CD4-positive, alpha-beta T cell treated with Interleukin-2 at 100 ng/mL for 4 hours (primary cell): ENCODE measurements around the gene PTCD3.
A peak's percentile ranks its signal among the peaks of the same experiment; 100 is the strongest.

Experiments used
- DNase-seq: peaks from one replicate; pipeline ENCODE4 v3.0.0-alpha.2; 2020; ENCODE audit warnings: low spot score

The PTCD3 gene

GRCh38 chr2:86105969-86106945 lies at the start of gene PTCD3:
TSS of gene PTCD3 (plus strand) at chr2:86106235. CDS start at chr2:86106248, 13 bp downstream.
- DNase-seq = peak; percentile 92

DNA sequence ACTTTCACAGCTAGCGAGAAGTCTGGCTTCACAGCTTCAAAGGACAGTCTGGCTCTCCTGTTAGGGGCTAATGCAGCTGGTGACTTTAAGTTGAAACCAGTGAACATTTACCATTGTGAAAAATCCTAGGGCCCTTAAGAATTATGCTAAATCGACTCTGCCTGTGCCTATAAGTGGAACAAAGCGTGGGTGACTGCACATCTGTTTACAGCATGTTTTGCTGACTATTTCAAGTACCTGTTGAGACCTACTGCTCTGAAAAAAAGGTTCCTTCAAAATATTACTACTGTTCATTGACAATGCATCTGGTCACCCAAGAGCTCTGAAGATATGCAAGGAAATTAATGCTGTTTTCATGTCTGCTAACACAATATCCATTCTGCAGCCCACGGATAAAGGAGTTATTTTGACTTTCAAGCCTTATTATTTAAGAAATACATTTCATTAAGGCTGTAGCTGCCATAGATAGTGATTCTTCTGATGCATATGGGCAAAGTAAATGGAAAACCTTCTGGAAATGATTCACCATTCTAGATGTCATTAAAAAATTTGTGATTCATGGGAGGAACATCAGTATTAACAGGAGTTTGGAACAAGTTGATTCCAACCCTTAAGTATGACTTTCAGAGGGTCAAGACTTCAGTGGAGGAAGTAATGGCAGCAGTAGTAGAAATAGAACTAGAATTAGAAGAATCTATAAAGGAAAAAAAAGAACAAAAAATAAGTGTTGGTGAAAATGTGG lies 49.3 kb upstream of the PTCD3 start:
- DNase-seq = no peak

- no peak for DNase-seq
Measured at GRCh38 chr2:86062043-86062442, 44.0 kb upstream of the PTCD3 start.

DNA sequence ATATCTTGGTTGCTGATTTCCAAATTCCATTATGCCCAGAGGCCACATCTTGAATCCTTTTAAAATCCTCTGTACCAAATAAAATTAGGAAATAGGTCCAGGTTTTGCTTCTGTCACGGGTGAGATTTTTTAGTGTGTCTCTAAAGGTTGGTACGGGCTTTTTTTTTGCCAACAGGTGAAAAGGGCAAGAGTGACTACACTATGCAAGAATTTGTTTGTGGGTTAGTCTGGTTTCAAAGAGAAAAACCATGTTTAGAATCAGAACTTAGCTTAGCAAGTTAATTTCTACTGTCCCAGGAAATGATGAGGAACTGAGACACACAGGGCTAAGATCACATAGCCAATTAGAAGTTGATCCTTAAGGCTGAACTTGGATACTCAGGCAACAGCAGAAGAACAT lies 42.0 kb upstream of the PTCD3 start:
- no peak for DNase-seq

GRCh38 chr2:86065512-86065911 lies 40.5 kb upstream of the PTCD3 start:
- no peak for DNase-seq

- DNase-seq = no peak
Measured at GRCh38 chr2:86066007-86066578, 39.9 kb upstream of the PTCD3 start.

GRCh38 chr2:86066915-86067314 lies 39.1 kb upstream of the PTCD3 start:
- DNase-seq = no peak

DNA sequence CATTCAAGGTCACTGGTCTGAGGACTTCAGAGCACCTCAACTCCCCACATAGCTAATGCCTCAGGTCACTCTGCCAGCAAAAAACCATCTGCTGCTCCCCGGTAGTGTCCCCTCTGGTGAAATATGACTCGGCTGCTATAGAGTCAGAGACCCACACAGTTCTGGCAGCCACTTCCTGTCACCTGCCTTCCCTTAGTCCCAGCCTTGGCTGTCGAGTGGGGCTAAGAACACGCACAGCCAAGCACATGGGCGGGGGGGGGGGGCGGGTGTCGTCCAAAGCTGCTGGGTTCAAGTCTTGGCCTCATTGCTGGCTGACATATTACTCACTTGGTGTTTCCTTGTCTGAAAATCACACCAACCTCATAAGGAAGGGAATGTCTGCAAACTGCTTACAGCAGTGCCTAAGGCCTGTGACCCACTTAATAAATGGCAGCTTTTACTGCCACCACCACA lies 37.9 kb upstream of the PTCD3 start:
- peak; percentile 58 for DNase-seq

GRCh38 chr2:86068648-86069047 lies 37.4 kb upstream of the PTCD3 start:
- no peak for DNase-seq

DNA sequence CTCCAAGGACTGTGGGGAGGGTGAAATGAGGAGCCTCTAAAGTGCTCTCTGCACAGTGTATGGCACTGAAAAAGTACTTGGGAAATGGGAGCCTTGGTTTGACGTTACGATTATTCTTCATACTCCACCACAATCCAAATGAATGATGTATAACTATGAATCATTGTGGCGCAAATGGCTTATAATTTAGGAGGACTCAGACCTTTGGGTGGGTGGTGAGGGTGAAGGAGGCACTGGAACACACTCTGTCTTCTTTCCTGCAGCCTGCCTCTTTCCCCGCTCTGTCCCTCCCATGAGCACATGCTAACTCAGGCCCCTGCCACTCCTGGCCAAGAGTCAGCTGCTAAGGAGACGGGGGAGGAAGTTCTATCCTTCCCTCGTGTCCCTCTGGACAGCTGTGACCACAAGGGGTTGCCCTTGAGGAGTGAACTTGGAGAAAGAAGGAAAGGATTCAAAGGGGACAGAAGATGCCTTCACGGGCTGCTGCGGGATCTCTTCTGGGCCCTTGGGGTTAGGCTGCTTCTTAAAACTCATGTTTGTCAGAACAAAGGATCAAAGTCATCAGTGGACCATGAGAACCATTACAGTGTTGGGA lies 36.8 kb upstream of the PTCD3 start:
- no peak for DNase-seq

GRCh38 chr2:86069783-86070339 lies 36.2 kb upstream of the PTCD3 start:
- DNase-seq = no peak

DNA sequence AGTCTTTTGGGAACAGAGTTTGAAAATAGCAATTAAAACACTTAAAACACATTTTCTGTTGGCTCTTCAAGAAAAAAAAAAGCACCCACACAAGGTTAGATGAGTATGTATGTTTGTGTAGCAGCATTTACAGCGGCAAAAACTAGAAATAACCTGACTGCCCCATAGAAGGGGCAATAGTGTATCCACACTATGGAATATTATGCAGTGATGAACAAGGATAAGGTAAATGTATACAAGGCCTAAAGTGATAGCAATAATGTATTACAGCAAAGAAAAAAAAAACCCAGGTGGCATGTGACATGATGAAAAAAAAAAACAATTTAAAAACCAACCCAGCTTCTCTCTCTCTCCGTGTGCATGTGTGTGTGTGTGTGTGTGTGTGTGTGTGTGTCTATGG lies 35.2 kb upstream of the PTCD3 start:
- DNase-seq = no peak

GRCh38 chr2:86072271-86072858 lies 33.7 kb upstream of the PTCD3 start:
- DNase-seq = no peak

DNA sequence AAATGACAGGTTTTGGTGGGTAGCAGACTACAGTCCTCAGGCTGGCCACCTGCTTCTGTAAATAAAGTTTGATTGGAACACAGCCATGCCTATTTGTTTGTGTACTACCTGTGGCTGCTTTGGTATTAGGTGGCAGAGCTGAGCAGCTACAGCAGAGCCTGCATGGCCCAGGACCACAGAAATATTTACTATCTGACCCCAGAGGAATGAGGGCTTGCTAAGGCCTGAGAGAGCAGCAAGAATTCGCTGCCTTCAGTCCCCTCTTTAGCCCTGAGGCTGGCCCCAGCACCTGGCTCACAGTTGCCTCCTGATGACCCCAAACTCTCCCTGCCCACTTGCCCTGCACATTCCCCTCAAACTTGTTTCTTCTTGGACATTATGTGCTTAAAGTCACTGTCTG lies 32.8 kb upstream of the PTCD3 start:
- DNase-seq = no peak

- DNase-seq = no peak
Measured at GRCh38 chr2:86074256-86074655, 31.8 kb upstream of the PTCD3 start.

DNA sequence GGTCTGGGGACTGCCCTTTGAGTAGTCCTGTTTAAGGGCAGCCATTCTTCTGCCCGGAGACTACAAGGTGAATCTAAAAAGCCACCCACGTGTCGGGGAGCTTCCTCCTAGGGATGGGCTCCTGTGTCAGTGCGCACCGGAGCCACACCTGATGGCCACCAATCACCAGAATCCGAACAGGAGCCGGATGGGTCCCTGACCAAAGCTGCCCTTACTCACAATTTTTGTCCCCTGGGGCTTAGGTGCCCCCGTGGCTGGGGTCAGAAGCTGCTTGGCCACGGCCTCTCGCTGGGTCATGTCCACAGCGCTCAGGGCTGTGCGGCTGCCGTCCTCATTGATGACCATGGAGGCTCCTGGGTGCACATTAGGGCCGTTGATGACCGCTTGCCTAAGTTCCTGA lies 31.2 kb upstream of the PTCD3 start:
- DNase-seq = no peak

DNA sequence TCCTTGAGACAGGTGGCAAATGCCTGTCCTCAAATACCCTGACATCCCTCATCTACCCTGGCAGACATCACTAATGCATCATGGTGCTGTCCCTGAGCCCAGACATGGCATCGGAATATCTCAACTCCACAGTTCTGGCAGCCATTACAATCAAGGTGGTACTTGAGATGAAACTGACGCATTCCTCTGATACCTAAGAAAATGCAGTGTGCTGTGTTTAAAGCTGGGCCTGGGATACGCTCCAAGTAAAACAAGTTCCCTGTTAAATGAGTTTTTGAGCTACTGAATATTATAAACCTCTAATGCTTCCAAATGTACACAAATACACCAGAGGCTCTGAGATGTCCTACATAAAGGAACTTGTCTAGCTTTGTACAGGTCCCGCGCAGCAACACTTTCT lies 30.1 kb upstream of the PTCD3 start:
- no peak for DNase-seq

DNA sequence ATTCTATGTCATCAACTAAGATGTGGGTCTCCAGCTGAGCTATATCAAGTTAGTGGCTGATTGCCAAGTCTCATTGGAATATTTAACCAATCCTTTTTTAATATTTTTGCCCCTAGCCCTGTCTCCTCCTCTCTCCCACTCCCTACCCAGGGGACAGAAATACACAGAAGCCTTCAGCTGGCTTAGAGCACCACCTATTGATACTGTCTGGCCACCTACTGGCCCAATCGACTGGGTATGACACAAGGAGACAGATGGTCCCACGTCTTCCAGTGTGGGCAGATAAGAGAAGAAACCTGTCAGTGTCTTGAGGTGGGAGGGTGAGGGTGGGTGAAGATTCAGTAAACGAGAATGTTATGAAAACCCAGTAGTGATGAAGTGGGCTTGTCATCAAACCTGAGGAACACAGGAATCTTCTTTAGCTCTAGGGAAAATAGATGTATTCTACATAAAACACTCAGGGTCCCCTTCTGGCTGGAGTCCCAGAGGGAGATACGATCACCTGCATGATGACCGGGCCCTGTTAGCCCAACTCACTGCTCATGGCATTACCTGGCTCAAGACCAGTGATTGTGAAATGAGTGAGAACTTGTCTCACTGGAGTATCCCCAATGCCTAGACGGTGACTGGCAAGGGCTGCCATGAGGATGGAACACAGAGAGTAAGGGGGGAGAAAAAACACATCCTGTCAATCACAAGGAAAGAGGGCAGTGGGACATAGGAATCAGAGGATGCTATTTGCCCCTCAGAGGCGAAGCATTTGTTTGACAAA lies 27.1 kb upstream of the PTCD3 start:
- peak; percentile 54 for DNase-seq

DNA sequence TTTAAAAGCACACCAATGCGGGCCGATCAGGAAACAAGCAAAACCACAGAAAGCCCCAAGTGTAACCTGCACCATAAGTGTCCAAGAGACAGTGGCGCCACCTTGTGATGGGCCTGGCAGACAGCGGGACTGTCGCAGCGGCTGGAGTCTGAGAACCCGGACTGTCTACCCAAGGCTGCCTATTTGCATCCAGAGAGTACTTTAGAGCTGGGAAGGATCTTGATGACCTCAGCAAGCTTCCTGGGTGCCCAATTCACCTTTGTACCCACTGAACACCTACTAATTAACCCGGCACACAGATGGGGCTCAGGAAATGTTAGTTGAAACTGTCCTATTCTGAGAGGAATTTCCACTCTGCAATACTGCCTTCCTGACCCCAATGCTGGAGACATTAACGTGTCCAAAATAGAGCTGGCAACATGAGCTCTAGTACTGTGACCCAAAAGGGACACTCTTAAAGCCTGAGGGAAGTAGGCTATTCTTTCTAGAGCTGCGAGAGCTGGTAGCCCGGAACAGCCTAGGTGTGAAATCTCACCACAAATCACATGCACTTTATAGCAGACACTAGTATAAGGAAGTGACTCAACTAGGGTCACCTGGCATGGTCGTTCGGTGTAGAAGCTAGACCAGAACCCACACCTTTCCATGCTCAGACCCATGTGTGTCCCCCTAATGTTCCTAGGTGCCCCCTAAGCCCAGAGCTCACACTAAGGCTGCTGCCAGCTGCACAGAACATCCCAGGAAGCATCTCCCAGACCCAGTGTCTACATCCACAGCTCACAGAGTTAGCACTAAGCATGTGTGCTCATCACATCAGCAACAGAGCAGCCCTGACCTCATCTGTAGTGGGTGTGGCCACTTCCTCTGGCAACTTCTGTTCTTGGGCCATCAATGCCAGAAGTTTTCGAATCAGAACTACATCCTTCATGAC lies 25.8 kb upstream of the PTCD3 start:
- DNase-seq = peak; percentile 84

- DNase-seq = no peak
Measured at GRCh38 chr2:86081724-86082123, 24.3 kb upstream of the PTCD3 start.
